ENCODE measurements around the gene MYH8. TPM values are rescaled to one million over a fixed set of nuclear protein-coding genes. Genes with fewer than 3 reads are reported as not detected.

MYH8 gene
- not detected in 2 replicates for total RNA-seq
- polyA plus RNA-seq, result 0.01 TPM in 1 of 2 replicates, not detected in the other
- polyA plus RNA-seq (2012), result not detected in 2 replicates
- polyA minus RNA-seq (ENCODE audit: low replicate concordance), result not detected in 2 replicates

GRCh38 chr17:10421900-10422542, at the start of gene MYH8:
Gene MYH8, minus strand, starts transcription at chr17:10421950. Its CDS starts 1,723 bp downstream, at chr17:10420227.
- no peaks in the 10 kb centered on the region for H3K9me3 ChIP-seq (ENCODE audit: control insufficient read depth, insufficient read depth, low read depth, low read length)
- no peaks in the 10 kb centered on the region for H3K79me2 ChIP-seq (ENCODE audit: control insufficient read depth, insufficient read depth, low read length)
- no peak within 1 kb of the TSS for H3K4me2 ChIP-seq (ENCODE audit: extremely low read depth, insufficient read depth, low read length)
- no peaks in the 10 kb centered on the region for H3K36me3 ChIP-seq (ENCODE audit: control insufficient read depth, insufficient read depth, low read length)
- no peak within 1 kb of the TSS for H3K4me3 ChIP-seq (replicated peaks in 1 of 4; ENCODE audit: control extremely low read depth in 1 of 4, insufficient read depth in 1 of 4, low read depth in 3 of 4, low read length in 4 of 4)
- TF ChIP-seq CTCF (conservative IDR thresholded peaks at IDR 0.05 in 1 of 2, IDR thresholded peaks at IDR 0.05 in 1 of 2; ENCODE audit: low read depth in 1 of 2, low read length in 2 of 2), result no peak
- no peak for TF ChIP-seq EZH2 (IDR thresholded peaks at IDR 0.05; ENCODE audit: low read length, missing control alignments)
- H3K4me1 ChIP-seq (ENCODE audit: control insufficient read depth, extremely low read depth, insufficient read depth, low read length), result no peaks in the 10 kb centered on the region
- H4K20me1 ChIP-seq (ENCODE audit: control insufficient read depth, extremely low read depth, insufficient read depth, low read length), result no peaks in the 10 kb centered on the region
- DNase-seq (ENCODE audit: low read depth in 2 of 2), result no peak
- no peak within 1 kb of the TSS for H2AFZ ChIP-seq (ENCODE audit: low read length)
- H3K9ac ChIP-seq (ENCODE audit: insufficient read depth, low read length), result no peak within 1 kb of the TSS
- no peak within 1 kb of the TSS for H3K27ac ChIP-seq (ENCODE audit: insufficient read depth, low read length)
- no peaks in the 10 kb centered on the region for H3K27me3 ChIP-seq (ENCODE audit: control insufficient read depth, insufficient read depth, low read length)

- TF ChIP-seq CTCF (conservative IDR thresholded peaks at IDR 0.05 in 1 of 2, IDR thresholded peaks at IDR 0.05 in 1 of 2; ENCODE audit: low read depth in 1 of 2, low read length in 2 of 2), result no peak
- no peak for DNase-seq (ENCODE audit: low read depth in 2 of 2)
- no peak within 1 kb of the TSS for H2AFZ ChIP-seq (ENCODE audit: low read length)
These were observed 47.7 kb upstream of the MYH8 start, which contains the start of gene MYH4 for GRCh38 chr17:10469459-10469858. Gene MYH4, minus strand, starts transcription at chr17:10469559. Its CDS starts 2,814 bp downstream, at chr17:10466745.

GRCh38 chr17:10463402-10463801, 41.7 kb upstream of the MYH8 start:
- H3K79me2 ChIP-seq (ENCODE audit: control insufficient read depth, insufficient read depth, low read length), result no peaks in the 10 kb centered on the region
- no peaks in the 10 kb centered on the region for H3K36me3 ChIP-seq (ENCODE audit: control insufficient read depth, insufficient read depth, low read length)
- H3K4me2 ChIP-seq (ENCODE audit: extremely low read depth, insufficient read depth, low read length), result no peak overlapping the region
- no peak for TF ChIP-seq CTCF (conservative IDR thresholded peaks at IDR 0.05 in 1 of 2, IDR thresholded peaks at IDR 0.05 in 1 of 2; ENCODE audit: low read depth in 1 of 2, low read length in 2 of 2)
- H3K4me3 ChIP-seq (replicated peaks in 1 of 4; ENCODE audit: control extremely low read depth in 1 of 4, insufficient read depth in 1 of 4, low read depth in 3 of 4, low read length in 4 of 4), result no peak overlapping the region
- H3K4me1 ChIP-seq (ENCODE audit: control insufficient read depth, extremely low read depth, insufficient read depth, low read length), result no peaks in the 10 kb centered on the region
- no peaks in the 10 kb centered on the region for H4K20me1 ChIP-seq (ENCODE audit: control insufficient read depth, extremely low read depth, insufficient read depth, low read length)
- H3K27ac ChIP-seq (ENCODE audit: insufficient read depth, low read length), result no peak overlapping the region
- H3K9me3 ChIP-seq (ENCODE audit: control insufficient read depth, insufficient read depth, low read depth, low read length), result no peaks in the 10 kb centered on the region
- H3K27me3 ChIP-seq (ENCODE audit: control insufficient read depth, insufficient read depth, low read length), result no peaks in the 10 kb centered on the region
- DNase-seq (ENCODE audit: low read depth in 2 of 2), result no peak
- no peak overlapping the region for H3K9ac ChIP-seq (ENCODE audit: insufficient read depth, low read length)
- H2AFZ ChIP-seq (ENCODE audit: low read length), result no peak overlapping the region

More at GRCh38 chr17:10469459-10469858, 47.7 kb upstream of the MYH8 start, which contains the start of gene MYH4:
- Histone ChIP-seq H3K9ac (ENCODE audit: insufficient read depth, low read length) (no peak within 1 kb of the TSS), H3K4me1 (ENCODE audit: control insufficient read depth, extremely low read depth, insufficient read depth, low read length) (no peaks in the 10 kb centered on the region), H3K9me3 (ENCODE audit: control insufficient read depth, insufficient read depth, low read depth, low read length) (no peaks in the 10 kb centered on the region), H3K36me3 (ENCODE audit: control insufficient read depth, insufficient read depth, low read length) (no peaks in the 10 kb centered on the region), H3K27me3 (ENCODE audit: control insufficient read depth, insufficient read depth, low read length) (no peaks in the 10 kb centered on the region), H3K4me2 (ENCODE audit: extremely low read depth, insufficient read depth, low read length) (no peak within 1 kb of the TSS), H3K4me3 (replicated peaks in 1 of 4; ENCODE audit: control extremely low read depth in 1 of 4, insufficient read depth in 1 of 4, low read depth in 3 of 4, low read length in 4 of 4) (no peak within 1 kb of the TSS), H3K27ac (ENCODE audit: insufficient read depth, low read length) (no peak within 1 kb of the TSS), H4K20me1 (ENCODE audit: control insufficient read depth, extremely low read depth, insufficient read depth, low read length) (no peaks in the 10 kb centered on the region), H3K79me2 (ENCODE audit: control insufficient read depth, insufficient read depth, low read length) (no peaks in the 10 kb centered on the region)

Measured in fibroblast of lung (primary cell).